K562 (cell line): ENCODE results near the gene BFSP2.

Experiments used
- SMAD4 ChIP-seq: fragments of 250-450 bp; sonication (Bioruptor Pico); conservative IDR thresholded peaks from 2 replicates; pipeline ENCODE4 v1.8.0; 2021; ENCODE audit warnings: inconsistent platforms, mild to moderate bottlenecking, moderate library complexity
- ZNF121 ChIP-seq: sonication (generic); formaldehyde crosslinking; conservative IDR thresholded peaks from 2 replicates; pipeline ENCODE4 v1.8.0; 2022; ENCODE audit warnings: missing genetic modification reagents

GRCh38 chr3:133368371-133369067 is 31.3 kb upstream of the BFSP2 start:
- TF ChIP-seq SMAD4 (CRISPR knock-in tag), result no peak
- no peak for TF ChIP-seq ZNF121 (CRISPR knock-in tag)
